Epithelial cell of esophagus (primary cell): Measurements from ENCODE around the gene PHF11.

Experiments used
- DNase-seq: peaks from one replicate; pipeline ENCODE4 v3.0.0; 2010; ENCODE audit warnings: low read depth
- H3K4me3 ChIP-seq: 2 replicates; pipeline ENCODE4 v1.5.1; 2011; ENCODE audit warnings: mild to moderate bottlenecking, low read length, control low read depth
- CTCF ChIP-seq: IDR thresholded peaks from 2 replicates; pipeline ENCODE4 v1.5.1; 2011; ENCODE audit warnings: low read depth, mild to moderate bottlenecking, low read length, control low read depth, inconsistent platforms; ENCODE audit not compliant: insufficient read depth; ENCODE audit errors: missing control alignments

Gene PHF11

GRCh38 chr13:49517461-49517860, 21.7 kb downstream of the PHF11 start:
- TF ChIP-seq CTCF, result no peak
- no peak for DNase-seq
- H3K4me3 ChIP-seq, result no peak overlapping the region

- no peak for TF ChIP-seq CTCF
- H3K4me3 ChIP-seq, result no peak overlapping the region
- DNase-seq, result no peak
Measured at GRCh38 chr13:49521224-49521623, 25.5 kb downstream of the PHF11 start.

- H3K4me3 ChIP-seq, result no peak overlapping the region
- DNase-seq, result peak; percentile 18
- TF ChIP-seq CTCF, result no peak
Measured at GRCh38 chr13:49524740-49525501, 29.2 kb downstream of the PHF11 start.

- no peak for TF ChIP-seq CTCF
- H3K4me3 ChIP-seq, result no peak overlapping the region
- no peak for DNase-seq
Measured at GRCh38 chr13:49527123-49527522, 31.4 kb downstream of the PHF11 start.

- DNase-seq, result no peak
- no peak overlapping the region for H3K4me3 ChIP-seq
- no peak for TF ChIP-seq CTCF
Measured at GRCh38 chr13:49528161-49528560, 32.4 kb downstream of the PHF11 start.

- no peak overlapping the region for H3K4me3 ChIP-seq
- TF ChIP-seq CTCF, result no peak
- no peak for DNase-seq
Measured at GRCh38 chr13:49530457-49530856, 34.7 kb downstream of the PHF11 start.

GRCh38 chr13:49532593-49532992, 36.8 kb downstream of the PHF11 start:
- no peak for TF ChIP-seq CTCF
- DNase-seq, result no peak
- no peak overlapping the region for H3K4me3 ChIP-seq
